HG02981 (cell line): Measurements from ENCODE around the gene TADA2A.
A peak's percentile ranks its signal among the peaks of the same experiment; 100 is the strongest.
"Not testable (repeated sequence)": the region's sequence is repeated elsewhere in the genome, so short reads cannot be mapped to it uniquely, and the experiment has no call there.

Experiments used
- ATAC-seq: cut with Tn5 transposase; IDR thresholded peaks from one replicate; pipeline ENCODE4 v1.9.1; 2021; ENCODE audit warnings: mild to moderate bottlenecking, moderate library complexity; ENCODE audit not compliant: unreplicated experiment

Gene TADA2A

GRCh38 chr17:37399265-37399803 lies 7.4 kb upstream of the TADA2A start:
- ATAC-seq = no peak

- ATAC-seq = no peak
Observed at GRCh38 chr17:37400505-37400904, 6.2 kb upstream of the TADA2A start.

GRCh38 chr17:37405522-37405921 lies 1.2 kb upstream of the TADA2A start:
- ATAC-seq = not testable (repeated sequence)

GRCh38 chr17:37405955-37406634 lies 591 bp upstream of the TADA2A start:
- ATAC-seq = peak; percentile 35

- ATAC-seq = not testable (repeated sequence)
Observed at GRCh38 chr17:37408145-37408479, 1.4 kb downstream of the TADA2A start.

- ATAC-seq = no peak
Observed at GRCh38 chr17:37410357-37410756, 3.7 kb downstream of the TADA2A start.

- no peak for ATAC-seq
Observed at GRCh38 chr17:37413875-37414519, 7.3 kb downstream of the TADA2A start.

GRCh38 chr17:37417852-37418251 lies 11.2 kb downstream of the TADA2A start:
- ATAC-seq = no peak

- ATAC-seq = no peak
Observed at GRCh38 chr17:37422971-37423625, 16.4 kb downstream of the TADA2A start.

GRCh38 chr17:37425268-37425667 lies 18.6 kb downstream of the TADA2A start:
- ATAC-seq = no peak

- no peak for ATAC-seq
Observed at GRCh38 chr17:37429039-37429438, 22.4 kb downstream of the TADA2A start.

- ATAC-seq = no peak
Observed at GRCh38 chr17:37429453-37429852, 22.8 kb downstream of the TADA2A start.

- ATAC-seq = no peak
Observed at GRCh38 chr17:37430051-37430627, 23.5 kb downstream of the TADA2A start.

- ATAC-seq = no peak
Observed at GRCh38 chr17:37432671-37433070, 26.0 kb downstream of the TADA2A start.

- ATAC-seq = no peak
Observed at GRCh38 chr17:37438141-37438540, 31.5 kb downstream of the TADA2A start.

- ATAC-seq = no peak
Observed at GRCh38 chr17:37440424-37440823, 33.7 kb downstream of the TADA2A start.

- not testable (repeated sequence) for ATAC-seq
Observed at GRCh38 chr17:37441369-37442014, 34.8 kb downstream of the TADA2A start.

GRCh38 chr17:37446027-37446426 lies 39.3 kb downstream of the TADA2A start:
- no peak for ATAC-seq

GRCh38 chr17:37447641-37448040 lies 41.0 kb downstream of the TADA2A start:
- no peak for ATAC-seq

- no peak for ATAC-seq
Observed at GRCh38 chr17:37450112-37450511, 43.4 kb downstream of the TADA2A start.

- ATAC-seq = not testable (repeated sequence)
Observed at GRCh38 chr17:37457801-37458200, 51.1 kb downstream of the TADA2A start.
